ENCODE data around the gene EPN1.

The EPN1 gene

DNA sequence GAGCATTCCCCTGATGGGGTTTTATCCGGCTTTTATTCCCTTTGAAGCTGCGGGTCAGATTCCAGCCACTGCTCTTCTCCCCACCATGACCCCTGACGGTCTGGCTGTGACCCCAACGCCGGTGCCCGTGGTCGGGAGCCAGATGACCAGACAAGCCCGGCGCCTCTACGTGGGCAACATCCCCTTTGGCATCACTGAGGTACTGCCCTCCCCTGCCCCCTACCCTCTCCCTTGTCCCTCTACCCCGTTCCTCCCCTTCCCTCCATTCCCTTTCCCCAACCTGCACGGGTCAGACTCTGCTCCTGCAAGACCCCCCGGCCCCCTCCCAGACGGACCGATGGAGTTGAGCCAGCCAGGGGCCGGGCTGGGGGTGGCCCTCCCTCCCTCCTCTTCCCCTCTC lies 14.0 kb upstream of the EPN1 start:
- no peak for DNase-seq (ENCODE audit: low read depth)
- H3K4me3 ChIP-seq (ENCODE audit: low read depth, low read length) = no peak overlapping the region
- TF ChIP-seq, protein P1, sequence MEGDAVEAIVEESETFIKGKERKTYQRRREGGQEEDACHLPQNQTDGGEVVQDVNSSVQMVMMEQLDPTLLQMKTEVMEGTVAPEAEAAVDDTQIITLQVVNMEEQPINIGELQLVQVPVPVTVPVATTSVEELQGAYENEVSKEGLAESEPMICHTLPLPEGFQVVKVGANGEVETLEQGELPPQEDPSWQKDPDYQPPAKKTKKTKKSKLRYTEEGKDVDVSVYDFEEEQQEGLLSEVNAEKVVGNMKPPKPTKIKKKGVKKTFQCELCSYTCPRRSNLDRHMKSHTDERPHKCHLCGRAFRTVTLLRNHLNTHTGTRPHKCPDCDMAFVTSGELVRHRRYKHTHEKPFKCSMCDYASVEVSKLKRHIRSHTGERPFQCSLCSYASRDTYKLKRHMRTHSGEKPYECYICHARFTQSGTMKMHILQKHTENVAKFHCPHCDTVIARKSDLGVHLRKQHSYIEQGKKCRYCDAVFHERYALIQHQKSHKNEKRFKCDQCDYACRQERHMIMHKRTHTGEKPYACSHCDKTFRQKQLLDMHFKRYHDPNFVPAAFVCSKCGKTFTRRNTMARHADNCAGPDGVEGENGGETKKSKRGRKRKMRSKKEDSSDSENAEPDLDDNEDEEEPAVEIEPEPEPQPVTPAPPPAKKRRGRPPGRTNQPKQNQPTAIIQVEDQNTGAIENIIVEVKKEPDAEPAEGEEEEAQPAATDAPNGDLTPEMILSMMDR (IDR thresholded peaks at IDR 0.05; ENCODE audit: control insufficient read depth, extremely low read depth, insufficient read depth) = no peak

DNA sequence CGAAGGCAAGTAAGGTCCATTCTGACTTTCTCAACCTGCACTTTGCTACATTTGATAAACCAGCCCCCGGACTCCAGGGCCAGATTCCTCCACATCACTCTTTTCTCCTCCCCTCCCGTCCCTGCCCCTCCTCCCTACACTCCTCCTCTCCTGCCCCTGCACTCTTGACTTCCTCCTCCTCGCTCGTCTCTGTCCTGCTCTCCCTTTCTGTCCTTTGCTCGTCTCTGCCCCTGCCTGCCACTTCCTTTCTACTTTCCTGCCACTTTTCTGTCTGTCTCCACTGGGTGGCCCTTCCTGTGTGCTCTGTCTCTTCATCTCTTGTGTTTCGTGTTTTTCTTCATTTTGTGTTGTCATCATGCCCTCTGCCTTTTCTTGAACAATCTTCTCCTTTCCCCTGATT lies 13.2 kb upstream of the EPN1 start:
- no peak overlapping the region for H3K4me3 ChIP-seq (ENCODE audit: low read depth, low read length)
- TF ChIP-seq, protein P1 (IDR thresholded peaks at IDR 0.05; ENCODE audit: control insufficient read depth, extremely low read depth, insufficient read depth) = no peak

GRCh38 chr19:55663846-55664536 lies 11.0 kb upstream of the EPN1 start:
- H3K4me3 ChIP-seq (ENCODE audit: low read depth, low read length) = no peak overlapping the region
- DNase-seq (ENCODE audit: low read depth) = no peak
- TF ChIP-seq, protein P1 (IDR thresholded peaks at IDR 0.05; ENCODE audit: control insufficient read depth, extremely low read depth, insufficient read depth) = no peak

More for the DNA sequence above, 13.2 kb upstream of the EPN1 start:
- DNase-seq (ENCODE audit: low read depth) = no peak

DNA sequence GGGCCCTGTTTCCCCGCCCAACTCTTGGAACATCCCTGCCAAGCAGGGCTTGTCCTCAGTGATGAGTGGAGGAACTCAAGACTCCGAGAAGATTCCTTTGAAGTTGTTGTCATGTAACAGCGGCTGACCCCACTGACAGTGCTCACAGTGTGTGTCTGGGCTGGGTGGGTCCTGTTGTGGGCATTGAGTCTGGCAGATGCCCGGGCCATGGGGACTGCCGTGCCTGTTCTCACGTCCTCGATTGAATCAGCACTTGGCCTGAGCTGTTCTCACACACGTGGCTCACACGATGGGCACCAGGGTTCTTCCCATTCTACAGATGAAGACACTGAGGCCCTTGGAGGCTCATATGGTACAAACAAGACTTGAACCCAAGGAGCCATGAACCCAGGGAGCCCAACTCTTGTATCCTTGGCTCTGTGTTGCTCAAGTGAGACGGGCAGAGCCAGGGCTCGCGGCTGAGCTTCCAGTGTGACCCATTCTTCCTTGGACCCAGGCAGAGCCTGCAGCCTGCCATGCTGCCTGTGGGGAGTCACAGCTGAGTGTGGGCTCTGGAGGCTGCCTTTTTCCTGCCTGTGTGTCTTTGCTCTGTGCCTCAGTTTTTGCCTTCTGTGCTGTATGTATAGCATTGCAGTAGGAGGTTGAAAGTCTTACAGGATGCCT lies 8.6 kb upstream of the EPN1 start:
- no peak for DNase-seq (ENCODE audit: low read depth)
- TF ChIP-seq, protein P1 (IDR thresholded peaks at IDR 0.05; ENCODE audit: control insufficient read depth, extremely low read depth, insufficient read depth) = no peak
- no peak overlapping the region for H3K4me3 ChIP-seq (ENCODE audit: low read depth, low read length)

GRCh38 chr19:55667006-55667381 lies 8.0 kb upstream of the EPN1 start:
- no peak overlapping the region for H3K4me3 ChIP-seq (ENCODE audit: low read depth, low read length)
- DNase-seq (ENCODE audit: low read depth) = no peak
- TF ChIP-seq, protein P1 (IDR thresholded peaks at IDR 0.05; ENCODE audit: control insufficient read depth, extremely low read depth, insufficient read depth) = no peak

DNA sequence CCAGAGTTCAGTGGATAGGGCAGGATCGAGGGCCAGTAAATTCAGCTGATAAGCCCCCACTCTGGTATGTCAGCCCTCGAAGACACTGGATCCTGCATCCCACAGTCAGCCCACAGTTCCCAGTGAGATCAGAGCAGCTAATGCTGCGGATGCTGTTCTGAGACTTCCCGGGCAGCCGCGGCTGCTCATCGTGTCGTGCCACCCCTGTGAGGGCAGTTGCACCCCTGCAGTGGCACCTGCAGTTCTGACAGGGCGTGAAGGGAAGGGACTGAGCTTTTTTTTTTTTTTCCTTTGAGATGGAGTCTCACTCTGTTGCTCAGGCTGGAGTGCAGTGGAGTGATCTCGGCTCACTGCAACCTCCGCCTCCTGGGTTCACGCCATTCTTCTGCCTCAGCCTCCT lies 7.5 kb upstream of the EPN1 start:
- no peak for DNase-seq (ENCODE audit: low read depth)

More for the DNA sequence above, 7.5 kb upstream of the EPN1 start:
- TF ChIP-seq, protein P1 (IDR thresholded peaks at IDR 0.05; ENCODE audit: control insufficient read depth, extremely low read depth, insufficient read depth) = no peak
- no peak overlapping the region for H3K4me3 ChIP-seq (ENCODE audit: low read depth, low read length)

Measured in LNCaP clone FGC (cell line).